HG03432 (cell line): ENCODE results near the gene ENTPD1.
A peak's percentile ranks its signal among the peaks of the same experiment; 100 is the strongest.
"Not testable (repeated sequence)": the region's sequence is repeated elsewhere in the genome, so short reads cannot be mapped to it uniquely, and the experiment has no call there.

Experiments
- ATAC-seq: cut with Tn5 transposase; IDR thresholded peaks from one replicate; pipeline ENCODE4 v1.9.1; 2021; ENCODE audit warnings: mild to moderate bottlenecking, moderate library complexity; ENCODE audit not compliant: unreplicated experiment

The ENTPD1 gene

DNA sequence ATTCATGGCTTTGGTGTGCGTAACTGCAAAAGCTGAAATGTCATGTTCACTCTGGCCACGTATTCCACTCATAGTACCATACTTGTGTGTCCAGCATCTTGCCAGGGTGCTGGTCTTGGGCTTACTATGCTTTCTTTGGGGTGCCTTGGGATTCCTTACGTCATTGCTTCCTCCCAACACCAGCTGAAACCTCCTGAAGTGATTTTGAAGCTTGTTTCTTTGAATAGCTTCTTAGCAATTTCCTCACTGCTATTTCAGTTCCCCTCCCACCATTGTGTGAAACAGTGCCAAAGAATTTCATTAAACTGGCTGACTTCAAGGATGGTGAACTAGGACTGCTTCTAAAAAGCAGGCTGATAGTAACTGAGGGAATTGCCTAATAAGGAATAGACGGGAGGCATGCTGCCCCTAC is 36.9 kb downstream of the ENTPD1 start:
- no peak for ATAC-seq

GRCh38 chr10:95793401-95794045 is 37.6 kb downstream of the ENTPD1 start:
- ATAC-seq: peak; percentile 51

DNA sequence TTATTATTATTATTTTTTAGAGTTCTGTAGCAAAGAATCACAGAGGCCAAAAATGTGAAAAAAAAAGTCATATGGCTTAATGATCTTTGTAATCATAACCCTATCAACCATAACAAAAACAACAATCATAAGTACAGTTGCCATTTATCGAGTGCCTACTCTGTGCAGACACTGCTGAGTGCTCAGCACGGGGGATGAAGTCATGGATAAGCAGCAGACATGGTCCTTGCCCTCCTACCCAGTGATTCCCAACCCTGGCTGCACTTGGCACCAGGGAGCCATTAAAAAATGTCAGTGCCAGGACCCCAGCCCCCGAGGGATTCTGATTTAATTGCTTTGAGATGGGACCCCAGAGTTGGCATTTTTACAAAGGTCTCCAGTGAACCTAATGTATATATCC is 38.2 kb downstream of the ENTPD1 start:
- no peak for ATAC-seq

- no peak for ATAC-seq
Measured at GRCh38 chr10:95795602-95796001, 39.6 kb downstream of the ENTPD1 start.

- ATAC-seq: no peak
Measured at GRCh38 chr10:95796504-95796903, 40.5 kb downstream of the ENTPD1 start.

DNA sequence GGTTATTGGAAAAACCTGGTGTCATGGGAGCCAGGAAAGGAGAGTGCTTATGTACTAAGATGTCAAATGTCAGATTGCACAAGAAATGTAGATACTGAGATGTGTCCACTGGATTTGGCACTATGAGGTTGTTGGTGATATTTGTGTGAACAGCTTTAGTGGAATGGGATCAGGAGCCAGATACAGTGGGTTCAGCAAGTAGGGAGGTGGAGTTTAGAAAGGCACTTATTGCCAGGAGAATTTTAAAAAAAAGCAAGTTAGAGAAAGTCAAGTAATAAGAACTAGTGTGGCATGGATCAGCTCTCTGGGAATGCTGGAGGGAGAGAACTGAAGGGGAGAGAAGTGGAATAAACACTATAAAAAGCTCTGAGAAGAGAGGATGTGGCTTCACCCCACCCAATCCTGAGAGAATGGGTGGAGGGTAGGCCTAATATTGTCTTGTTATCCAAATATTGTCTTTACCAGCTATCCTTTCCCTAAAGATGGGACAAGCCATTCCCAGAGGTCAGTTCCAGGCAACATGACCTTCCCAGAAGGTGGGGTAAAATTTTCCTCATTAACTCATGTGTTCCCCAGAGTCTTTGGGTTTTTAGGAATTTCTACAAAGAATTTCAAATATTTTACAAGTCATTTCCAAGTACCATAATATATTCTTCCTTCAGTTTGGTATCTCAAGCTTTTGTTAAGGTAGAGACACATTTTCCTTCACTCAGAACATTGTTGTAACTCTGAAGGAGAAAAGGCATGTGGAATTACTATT is 42.3 kb downstream of the ENTPD1 start:
- no peak for ATAC-seq

DNA sequence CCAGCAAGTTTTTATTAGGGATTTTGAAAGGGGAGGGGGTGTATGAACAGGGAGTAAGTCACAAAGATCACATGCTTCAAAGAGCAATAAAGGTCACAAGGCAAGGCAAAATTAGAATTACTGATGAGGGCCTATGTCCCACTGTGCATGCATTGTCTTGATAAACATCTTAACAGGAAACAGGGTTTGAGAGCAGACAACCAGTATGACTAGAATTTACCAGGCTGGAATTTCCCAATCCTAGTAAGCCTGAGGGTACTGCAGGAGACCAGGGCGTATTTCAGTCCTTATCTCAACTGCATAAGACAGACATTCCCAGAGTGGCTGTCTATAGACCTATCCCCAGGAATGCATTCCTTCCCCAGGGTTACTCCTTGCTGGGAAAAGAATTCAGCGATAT is 44.3 kb downstream of the ENTPD1 start:
- not testable (repeated sequence) for ATAC-seq

DNA sequence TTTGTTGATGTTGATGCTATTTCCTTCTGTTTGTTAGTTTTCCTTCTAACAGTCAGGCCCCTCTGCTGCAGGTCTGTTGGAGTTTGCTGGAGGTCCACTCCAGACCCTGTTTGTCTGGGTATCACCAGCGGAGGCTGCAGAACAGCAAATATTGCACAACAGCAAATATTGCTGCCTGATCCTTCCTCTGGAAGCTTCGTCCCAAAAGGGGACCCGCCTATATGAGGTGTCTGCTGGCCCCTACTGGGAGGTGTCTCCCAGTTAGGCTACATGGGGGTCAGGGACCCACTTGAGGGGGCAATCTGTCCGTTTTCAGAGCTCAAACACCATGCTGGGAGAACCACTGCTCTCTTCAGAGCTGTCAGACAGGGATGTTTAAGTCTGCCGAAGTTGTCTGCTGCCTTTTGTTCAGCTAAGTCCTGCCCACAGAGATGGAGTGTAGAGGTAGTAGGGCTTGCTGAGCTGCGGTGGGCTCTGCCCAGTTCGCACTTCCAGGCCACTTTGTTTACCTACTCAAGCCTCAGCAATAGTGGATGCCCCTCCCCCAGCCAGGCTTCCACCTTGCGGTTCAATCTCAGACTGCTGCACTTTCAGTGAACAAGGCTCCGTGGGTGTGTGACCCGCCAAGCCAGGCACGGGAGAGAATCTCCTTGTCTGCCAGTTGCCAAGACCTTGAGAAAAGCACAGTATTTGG is 50.9 kb downstream of the ENTPD1 start:
- ATAC-seq: not testable (repeated sequence)

- ATAC-seq: not testable (repeated sequence)
Measured at GRCh38 chr10:95808705-95809308, 52.8 kb downstream of the ENTPD1 start.

- ATAC-seq: no peak
Measured at GRCh38 chr10:95809370-95810197, 53.6 kb downstream of the ENTPD1 start.

- ATAC-seq: no peak
Measured at GRCh38 chr10:95810198-95810976, 54.4 kb downstream of the ENTPD1 start.

- ATAC-seq: no peak
Measured at GRCh38 chr10:95813054-95813685, 57.2 kb downstream of the ENTPD1 start.

DNA sequence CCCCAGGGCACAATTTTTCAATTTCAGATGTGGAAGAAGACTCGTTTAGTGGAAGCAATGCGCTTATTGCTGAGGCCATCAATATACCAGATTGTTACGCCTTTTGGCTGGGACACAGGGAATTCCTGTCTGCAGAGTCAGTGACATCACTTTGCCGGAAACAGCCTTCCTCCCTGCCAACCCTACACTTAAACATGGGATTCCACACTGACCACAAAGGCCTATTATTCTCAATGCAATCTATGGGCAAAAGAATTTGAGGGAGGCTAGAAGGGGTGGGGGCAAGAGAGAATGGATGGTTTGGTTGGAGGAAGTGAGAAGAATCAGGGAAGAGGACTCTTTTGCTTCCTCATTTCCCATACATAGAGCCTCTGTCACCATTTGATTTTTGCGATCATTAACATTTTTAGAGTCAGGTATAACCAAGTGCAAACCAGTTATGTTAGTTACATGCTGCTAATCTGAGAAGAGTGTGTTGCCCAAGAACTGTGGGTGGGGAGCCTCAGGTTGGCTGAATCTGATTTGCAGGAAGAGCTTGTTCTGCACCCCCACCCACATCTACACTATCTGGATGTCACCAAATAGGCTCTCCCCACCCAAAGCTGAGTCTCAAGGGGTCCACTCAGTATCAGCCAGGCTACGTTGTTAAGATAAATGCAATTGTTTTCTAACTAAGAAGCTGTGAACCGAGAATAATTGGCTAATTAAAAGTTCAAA is 58.2 kb downstream of the ENTPD1 start:
- no peak for ATAC-seq

DNA sequence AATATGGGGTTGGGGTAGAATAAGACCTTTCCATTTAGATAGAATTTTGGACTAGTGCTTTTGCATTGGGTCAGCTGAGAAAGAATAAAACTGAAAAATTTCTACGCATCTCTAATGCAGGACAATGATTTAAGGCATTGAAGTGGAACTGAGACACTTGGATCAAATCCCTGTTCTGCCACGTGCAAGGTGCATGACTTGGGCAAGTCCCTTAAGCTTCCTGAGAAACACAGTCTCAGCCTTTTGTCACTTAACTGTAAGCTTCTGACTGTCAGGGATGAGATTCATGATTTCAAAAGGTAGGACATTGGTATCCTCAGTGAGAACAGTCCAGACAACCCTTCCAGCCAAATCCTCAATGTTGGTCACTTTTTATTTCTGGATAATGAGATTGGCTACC is 59.2 kb downstream of the ENTPD1 start:
- no peak for ATAC-seq

DNA sequence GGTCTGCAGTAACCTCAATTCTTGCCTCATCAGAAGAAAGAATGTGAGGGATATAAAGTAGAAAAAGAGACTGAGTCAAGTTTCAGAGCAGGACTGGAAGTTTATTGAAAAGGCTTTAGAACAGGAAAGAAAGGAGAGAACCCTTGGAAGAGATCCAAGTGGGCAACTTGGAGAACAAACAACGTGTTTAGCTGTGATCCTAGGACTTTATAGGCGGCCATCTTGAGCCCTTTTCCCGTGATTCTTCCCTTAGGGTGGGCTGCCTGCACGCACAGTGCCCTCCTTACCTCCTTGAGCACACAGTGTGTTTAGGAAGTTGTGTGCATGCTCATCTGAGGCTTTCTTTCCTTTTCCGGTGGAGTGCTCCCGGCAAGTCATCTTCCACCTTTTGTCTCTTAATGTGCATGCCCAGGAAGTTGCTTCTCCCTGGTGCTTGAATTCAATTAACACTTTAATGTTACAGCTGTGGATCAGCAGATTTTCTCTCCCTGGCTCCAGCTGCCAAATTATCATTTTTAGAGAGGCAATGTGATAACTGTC is 59.8 kb downstream of the ENTPD1 start:
- no peak for ATAC-seq

GRCh38 chr10:95818010-95818409 is 62.0 kb downstream of the ENTPD1 start:
- ATAC-seq: no peak

- ATAC-seq: no peak
Measured at GRCh38 chr10:95818668-95819067, 62.7 kb downstream of the ENTPD1 start.

- peak; percentile 37 for ATAC-seq
Measured at GRCh38 chr10:95819620-95820329, 63.8 kb downstream of the ENTPD1 start.
